Bronchial epithelial cell (primary cell): Measurements from ENCODE around the gene PHAF1. TPM values are rescaled to one million over a fixed set of nuclear protein-coding genes. Genes with fewer than 3 reads are reported as not detected.

Experiments used
- total RNA-seq: library from RNA; depleted of rRNA; stranded (reverse); fragments of >200 nt; gene quantifications from 2 replicates; pipeline ENCODE4 v1.2.1, GENCODE V29; 2014

Gene PHAF1
- total RNA-seq, 1 donor from 2014 or later: 7.6 TPM

Other genes with a start within 250 kb of the PHAF1 start
- gene PDP2, start 229.4 kb upstream of the PHAF1 start, total RNA-seq: 6.3 and 9.0 TPM in 2 replicates
- gene CDH16, start 191.1 kb upstream of the PHAF1 start, total RNA-seq: 1.8 and 5.8 TPM in 2 replicates
- 75.0 and 130 TPM in 2 replicates for gene RRAD, start 184.4 kb upstream of the PHAF1 start, total RNA-seq
- 227 and 333 TPM in 2 replicates for gene CIAO2B, start 175.5 kb upstream of the PHAF1 start, total RNA-seq
- 78.2 and 434 TPM in 2 replicates for gene CES2, start 174.4 kb upstream of the PHAF1 start, total RNA-seq
- gene CES3, start 148.7 kb upstream of the PHAF1 start, total RNA-seq: 1.6 and 6.3 TPM in 2 replicates
- gene CES4A, start 121.4 kb upstream of the PHAF1 start, total RNA-seq: 1.1 and 1.5 TPM in 2 replicates
- gene CBFB, start 80.8 kb upstream of the PHAF1 start, total RNA-seq: 101 and 121 TPM in 2 replicates
- gene B3GNT9, start 41.1 kb downstream of the PHAF1 start, total RNA-seq: 8.7 and 11.4 TPM in 2 replicates
- gene TRADD, start 50.0 kb downstream of the PHAF1 start, total RNA-seq: 31.9 and 35.8 TPM in 2 replicates
- 4.1 and 4.5 TPM in 2 replicates for gene FBXL8, start 50.0 kb downstream of the PHAF1 start, total RNA-seq
- gene HSF4, start 54.8 kb downstream of the PHAF1 start, total RNA-seq: 3.7 and 8.1 TPM in 2 replicates
- 28.2 and 37.8 TPM in 2 replicates for gene NOL3, start 60.6 kb downstream of the PHAF1 start, total RNA-seq
- gene MATCAP1, start 74.0 kb downstream of the PHAF1 start, total RNA-seq: 5.5 and 5.8 TPM in 2 replicates
- not detected in 2 replicates for gene EXOC3L1, start 80.2 kb downstream of the PHAF1 start, total RNA-seq
- 47.1 and 47.6 TPM in 2 replicates for gene E2F4, start 82.2 kb downstream of the PHAF1 start, total RNA-seq
- gene ELMO3, start 89.2 kb downstream of the PHAF1 start, total RNA-seq: 25.6 and 44.0 TPM in 2 replicates
- gene TMEM208, start 117.2 kb downstream of the PHAF1 start, total RNA-seq: 35.1 and 56.9 TPM in 2 replicates
- 2.0 and 2.6 TPM in 2 replicates for gene FHOD1, start 137.5 kb downstream of the PHAF1 start, total RNA-seq
- 0.26 TPM in 2 replicates for gene SLC9A5, start 139.0 kb downstream of the PHAF1 start, total RNA-seq
- 8.2 and 11.6 TPM in 2 replicates for gene PLEKHG4, start 169.6 kb downstream of the PHAF1 start, total RNA-seq
- gene KCTD19, start 216.8 kb downstream of the PHAF1 start, total RNA-seq: not detected in 2 replicates
- gene LRRC36, start 216.9 kb downstream of the PHAF1 start, total RNA-seq: not detected in 2 replicates